Body of pancreas (tissue), 4 donors: ENCODE measurements around the gene POLRMT.

Source experiments
- POLR2A ChIP-seq, 3 donors: fragments of 450-650 bp; IDR thresholded peaks; one replicate each; pipeline ENCODE4 v1.6.1; 2016; ENCODE audit warnings: antibody characterized with exemption in 3 of 3, mild to moderate bottlenecking in 2 of 3
- TF ChIP-seq, protein P1 (sequence below), 7 experiments: fragments of 450-650 bp in 4 of 7; fragments of 200-600 bp in 3 of 7; sonication (generic) in 3 of 7; IDR thresholded peaks; one replicate each; pipeline ENCODE4 v1.5.1; 2016 to 2019; ENCODE audit warnings: antibody characterized with exemption in 7 of 7

GRCh38 chr19:592101-592500 is 41.2 kb downstream of the POLRMT start:
- TF ChIP-seq, protein P1, sequence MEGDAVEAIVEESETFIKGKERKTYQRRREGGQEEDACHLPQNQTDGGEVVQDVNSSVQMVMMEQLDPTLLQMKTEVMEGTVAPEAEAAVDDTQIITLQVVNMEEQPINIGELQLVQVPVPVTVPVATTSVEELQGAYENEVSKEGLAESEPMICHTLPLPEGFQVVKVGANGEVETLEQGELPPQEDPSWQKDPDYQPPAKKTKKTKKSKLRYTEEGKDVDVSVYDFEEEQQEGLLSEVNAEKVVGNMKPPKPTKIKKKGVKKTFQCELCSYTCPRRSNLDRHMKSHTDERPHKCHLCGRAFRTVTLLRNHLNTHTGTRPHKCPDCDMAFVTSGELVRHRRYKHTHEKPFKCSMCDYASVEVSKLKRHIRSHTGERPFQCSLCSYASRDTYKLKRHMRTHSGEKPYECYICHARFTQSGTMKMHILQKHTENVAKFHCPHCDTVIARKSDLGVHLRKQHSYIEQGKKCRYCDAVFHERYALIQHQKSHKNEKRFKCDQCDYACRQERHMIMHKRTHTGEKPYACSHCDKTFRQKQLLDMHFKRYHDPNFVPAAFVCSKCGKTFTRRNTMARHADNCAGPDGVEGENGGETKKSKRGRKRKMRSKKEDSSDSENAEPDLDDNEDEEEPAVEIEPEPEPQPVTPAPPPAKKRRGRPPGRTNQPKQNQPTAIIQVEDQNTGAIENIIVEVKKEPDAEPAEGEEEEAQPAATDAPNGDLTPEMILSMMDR (IDR thresholded peaks at IDR 0.05), result no peak
- no peak for TF ChIP-seq POLR2A (IDR thresholded peaks at IDR 0.05)
